Osteocyte (in vitro differentiated cells): ENCODE results near the gene ACTR5. TPM values are rescaled to one million over a fixed set of nuclear protein-coding genes. Genes with fewer than 3 reads are reported as not detected.

Source experiments
- DNase-seq: peaks from one replicate; pipeline ENCODE4 v3.0.0; 2021; ENCODE audit warnings: mixed read lengths; ENCODE audit not compliant: unreplicated experiment; ENCODE audit errors: extremely low spot score
- H3K27ac Mint-ChIP-seq: one replicate; pipeline ENCODE4 v1.8.0; 2021; ENCODE audit warnings: mild to moderate bottlenecking, mixed read lengths; ENCODE audit not compliant: unreplicated experiment
- H3K27me3 Mint-ChIP-seq: one replicate; pipeline ENCODE4 v1.8.0; 2021; ENCODE audit warnings: mixed read lengths; ENCODE audit not compliant: unreplicated experiment
- H3K36me3 Mint-ChIP-seq: one replicate; pipeline ENCODE4 v1.8.0; 2021; ENCODE audit warnings: mixed read lengths; ENCODE audit not compliant: unreplicated experiment
- H3K4me1 Mint-ChIP-seq: one replicate; pipeline ENCODE4 v1.8.0; 2021; ENCODE audit warnings: mixed read lengths; ENCODE audit not compliant: unreplicated experiment
- H3K4me3 Mint-ChIP-seq: one replicate; pipeline ENCODE4 v1.8.0; 2021; ENCODE audit warnings: mild to moderate bottlenecking, moderate library complexity, mixed read lengths; ENCODE audit not compliant: unreplicated experiment
- H3K9me3 Mint-ChIP-seq: one replicate; pipeline ENCODE4 v1.8.0; 2021; ENCODE audit warnings: mixed read lengths; ENCODE audit not compliant: unreplicated experiment
- total RNA-seq: library from RNA; stranded (reverse); gene quantifications from 2 replicates; pipeline ENCODE4 v1.2.1, GENCODE V29; 2021
- TF ChIP-seq, protein P1 (sequence below): fragments of 200-600 bp; sonication (generic); IDR thresholded peaks from 2 replicates; pipeline ENCODE4 v1.5.0; 2021; ENCODE audit warnings: antibody characterized with exemption, mild to moderate bottlenecking, moderate library complexity

ACTR5 gene
- total RNA-seq, 1 donor from 2014 or later: 5.8 TPM

DNA sequence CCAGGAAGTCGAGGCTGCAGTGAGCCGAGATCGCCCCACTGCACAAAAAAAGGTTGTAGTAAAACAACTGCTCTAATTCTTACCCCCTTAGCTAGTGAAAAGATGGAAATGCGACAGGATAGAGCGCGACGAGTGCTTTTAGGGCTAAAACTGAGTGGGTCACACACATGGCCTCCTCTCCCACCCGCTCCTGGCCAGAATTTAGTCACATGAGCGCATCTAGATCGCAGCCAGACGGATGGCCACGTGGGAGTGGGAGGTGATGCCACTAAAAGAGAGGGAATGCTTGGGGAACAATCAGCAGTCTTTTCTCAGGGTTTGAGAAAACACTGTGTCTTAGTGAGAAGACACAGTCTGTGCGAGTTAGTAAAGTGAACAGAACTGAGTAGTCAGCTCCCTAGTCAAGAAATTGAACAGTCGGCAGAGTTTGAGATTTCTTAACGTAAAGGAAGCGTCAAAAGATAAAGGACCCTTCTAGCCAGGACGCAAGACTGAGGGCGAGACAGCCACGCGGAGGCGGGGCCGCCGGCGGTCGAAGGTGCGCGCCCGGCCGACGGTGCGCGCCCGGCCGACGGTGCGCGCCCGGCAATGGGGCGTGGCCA, 664 bp upstream of the ACTR5 start:
- no peak for DNase-seq
- H3K4me3 Mint-ChIP-seq: peak overlapping the region; percentile 74
- TF ChIP-seq, protein P1, sequence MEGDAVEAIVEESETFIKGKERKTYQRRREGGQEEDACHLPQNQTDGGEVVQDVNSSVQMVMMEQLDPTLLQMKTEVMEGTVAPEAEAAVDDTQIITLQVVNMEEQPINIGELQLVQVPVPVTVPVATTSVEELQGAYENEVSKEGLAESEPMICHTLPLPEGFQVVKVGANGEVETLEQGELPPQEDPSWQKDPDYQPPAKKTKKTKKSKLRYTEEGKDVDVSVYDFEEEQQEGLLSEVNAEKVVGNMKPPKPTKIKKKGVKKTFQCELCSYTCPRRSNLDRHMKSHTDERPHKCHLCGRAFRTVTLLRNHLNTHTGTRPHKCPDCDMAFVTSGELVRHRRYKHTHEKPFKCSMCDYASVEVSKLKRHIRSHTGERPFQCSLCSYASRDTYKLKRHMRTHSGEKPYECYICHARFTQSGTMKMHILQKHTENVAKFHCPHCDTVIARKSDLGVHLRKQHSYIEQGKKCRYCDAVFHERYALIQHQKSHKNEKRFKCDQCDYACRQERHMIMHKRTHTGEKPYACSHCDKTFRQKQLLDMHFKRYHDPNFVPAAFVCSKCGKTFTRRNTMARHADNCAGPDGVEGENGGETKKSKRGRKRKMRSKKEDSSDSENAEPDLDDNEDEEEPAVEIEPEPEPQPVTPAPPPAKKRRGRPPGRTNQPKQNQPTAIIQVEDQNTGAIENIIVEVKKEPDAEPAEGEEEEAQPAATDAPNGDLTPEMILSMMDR: no peak
- peak overlapping the region; percentile 25 for H3K27ac Mint-ChIP-seq
- H3K9me3 Mint-ChIP-seq: no peaks in the 10 kb centered on the region
- H3K27me3 Mint-ChIP-seq: peaks cover 12% of the 10 kb centered on the region
- H3K36me3 Mint-ChIP-seq: peaks cover 7% of the 10 kb centered on the region
- peaks cover 14% of the 10 kb centered on the region for H3K4me1 Mint-ChIP-seq

DNA sequence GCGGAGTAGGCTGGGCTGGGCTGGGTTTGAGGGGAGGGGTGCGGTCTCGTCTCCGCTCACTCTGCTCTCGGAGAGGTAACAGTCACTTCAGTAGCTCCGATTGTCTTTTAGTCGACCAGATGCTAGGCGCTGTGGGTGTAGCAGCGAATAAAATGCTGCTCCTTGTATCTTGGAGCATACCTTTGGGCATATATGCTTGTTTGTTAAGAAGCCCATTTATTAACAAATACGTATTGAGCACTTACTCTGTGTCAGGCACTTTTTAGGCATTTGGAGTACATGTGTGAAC, 545 bp downstream of the ACTR5 start:
- Mint-ChIP-seq H3K27me3 (peaks cover 5% of the 10 kb centered on the region), H3K27ac (peak overlapping the region; percentile 80), H3K36me3 (peaks cover 11% of the 10 kb centered on the region), H3K4me3 (peak overlapping the region; percentile 86), H3K4me1 (peaks cover 14% of the 10 kb centered on the region), H3K9me3 (no peaks in the 10 kb centered on the region)
- DNase-seq: no peak
- TF ChIP-seq, protein P1: no peak

DNA sequence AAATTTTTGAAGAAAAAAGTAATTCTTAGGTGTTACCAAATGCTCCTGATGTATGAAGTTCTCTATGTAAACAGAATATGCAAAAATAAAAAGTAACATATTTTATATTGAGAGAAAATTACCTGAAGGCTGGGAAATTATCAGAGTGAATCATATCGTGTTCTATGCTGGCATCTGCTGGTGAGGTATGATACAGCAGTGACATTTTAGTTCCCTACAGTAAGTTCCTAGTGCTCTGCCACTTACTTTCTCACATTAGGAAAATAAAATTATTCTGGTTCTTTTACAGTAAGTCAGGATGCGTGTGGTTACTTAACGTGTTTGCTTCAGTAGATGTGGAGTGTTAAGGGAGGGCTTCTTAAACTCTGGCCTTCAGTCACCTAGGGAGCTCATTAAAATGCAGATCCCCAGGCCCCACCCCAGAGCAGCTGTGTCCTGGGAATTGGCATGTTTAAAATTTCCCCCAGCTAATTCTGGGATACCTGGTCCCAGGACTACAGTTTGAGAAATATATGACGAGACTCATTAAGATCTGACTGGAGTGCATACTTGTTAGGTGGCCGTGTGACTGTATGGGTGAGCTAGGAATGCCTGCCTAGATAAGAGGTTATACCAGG, 3.2 kb downstream of the ACTR5 start:
- Mint-ChIP-seq H3K27ac (no peak overlapping the region), H3K36me3 (peaks cover 26% of the 10 kb centered on the region), H3K27me3 (no peaks in the 10 kb centered on the region), H3K4me3 (no peak overlapping the region), H3K4me1 (peaks cover 14% of the 10 kb centered on the region), H3K9me3 (no peaks in the 10 kb centered on the region)
- DNase-seq: no peak
- TF ChIP-seq, protein P1: peak; percentile 72

DNA sequence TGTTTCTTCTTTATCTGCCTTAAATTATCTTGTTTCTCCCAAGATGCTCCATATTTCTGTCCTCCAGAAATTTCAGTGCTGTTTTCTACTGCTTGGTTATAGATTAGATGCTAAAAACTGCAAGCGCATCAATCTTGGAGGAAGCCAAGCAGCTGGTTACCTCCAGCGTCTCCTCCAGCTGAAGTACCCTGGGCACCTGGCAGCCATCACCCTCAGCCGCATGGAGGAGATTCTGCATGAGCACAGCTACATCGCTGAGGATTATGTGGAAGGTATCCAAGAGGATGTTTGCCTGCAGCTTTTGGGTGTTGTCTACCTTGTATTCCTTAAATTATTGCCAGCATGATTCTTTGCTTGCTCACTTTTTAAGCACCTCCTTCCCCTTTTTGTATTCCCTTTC, 3.8 kb downstream of the ACTR5 start:
- Mint-ChIP-seq H3K36me3 (peaks cover 28% of the 10 kb centered on the region), H3K4me3 (no peak overlapping the region), H3K27me3 (no peaks in the 10 kb centered on the region), H3K9me3 (no peaks in the 10 kb centered on the region), H3K4me1 (peaks cover 14% of the 10 kb centered on the region), H3K27ac (no peak overlapping the region)
- no peak for DNase-seq
- TF ChIP-seq, protein P1: no peak

GRCh38 chr20:38754924-38755323, 6.7 kb downstream of the ACTR5 start:
- no peaks in the 10 kb centered on the region for H3K9me3 Mint-ChIP-seq
- H3K4me3 Mint-ChIP-seq: no peak overlapping the region
- no peak for DNase-seq
- peaks cover 39% of the 10 kb centered on the region for H3K36me3 Mint-ChIP-seq
- no peaks in the 10 kb centered on the region for H3K27me3 Mint-ChIP-seq
- H3K27ac Mint-ChIP-seq: no peak overlapping the region
- no peaks in the 10 kb centered on the region for H3K4me1 Mint-ChIP-seq
- TF ChIP-seq, protein P1: no peak
